SK-N-MC (cell line): ENCODE measurements around the gene CDC42EP3.

Experiments used
- EZH2 ChIP-seq: fragments of 200-600 bp; sonication (generic); IDR thresholded peaks from one replicate; pipeline ENCODE4 v1.6.1; 2017; ENCODE audit warnings: antibody characterized with exemption
- FOXP2 ChIP-seq: optimal IDR thresholded peaks from 2 replicates; pipeline ENCODE3; 2011; ENCODE audit warnings: mild to moderate bottlenecking, moderate library complexity; ENCODE audit not compliant: insufficient read depth; ENCODE audit errors: extremely low read length, control extremely low read depth
- POLR2AphosphoS5 ChIP-seq: IDR thresholded peaks from 2 replicates; pipeline ENCODE4 v1.6.1; 2012; ENCODE audit warnings: mild to moderate bottlenecking, low read depth, low read length, borderline replicate concordance

DNA sequence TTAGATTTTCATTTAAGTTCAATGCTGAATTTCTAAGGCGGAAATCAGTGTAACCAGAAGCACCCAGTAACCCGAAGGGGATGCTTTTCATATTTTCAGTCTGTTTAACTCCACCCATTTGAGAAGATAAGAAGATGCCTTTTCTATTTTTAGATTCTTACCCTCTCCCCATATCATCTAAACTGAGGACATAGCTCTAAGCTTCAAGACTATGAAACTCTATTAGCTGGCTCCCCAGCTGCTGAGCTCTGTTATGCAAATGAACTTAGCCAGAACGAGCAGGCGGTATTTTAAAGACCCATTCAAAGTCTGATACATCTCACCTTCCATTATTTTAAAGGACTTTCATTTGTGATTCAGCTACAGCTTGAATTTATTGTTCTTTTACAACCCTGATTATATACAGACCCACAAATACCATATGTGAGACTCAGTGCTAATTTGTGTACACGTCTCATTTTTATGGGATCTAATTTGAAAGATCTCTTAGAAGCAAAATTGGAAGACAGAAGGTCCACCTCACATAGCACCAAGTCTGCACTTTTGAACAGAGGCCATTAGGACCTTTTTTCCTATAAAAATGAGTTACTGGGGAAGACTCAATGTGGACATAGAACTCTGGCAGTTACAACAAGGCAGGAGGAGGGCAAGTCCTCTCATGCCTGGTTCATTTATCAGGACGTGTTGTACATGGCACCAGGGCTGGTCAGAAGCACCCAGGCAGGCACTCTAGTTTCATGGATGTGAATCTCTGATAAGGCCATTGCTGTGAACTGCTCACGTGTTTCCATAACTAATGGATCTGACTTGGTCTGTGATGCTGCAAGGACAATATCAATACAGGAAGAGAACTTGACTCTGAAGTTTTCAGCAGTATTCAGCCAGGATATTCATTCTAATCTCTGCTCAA is 16.3 kb downstream of the CDC42EP3 start:
- TF ChIP-seq EZH2 (no peak), POLR2AphosphoS5 (no peak), FOXP2 (no peak)
